PC-9 (cell line): ENCODE results near the gene DRD2. TPM values are rescaled to one million over a fixed set of nuclear protein-coding genes. Genes with fewer than 3 reads are reported as not detected.

ENCODE experiments used
- BruUV-seq: library from RNA; stranded (reverse); fragments of 400-500 nt; replicated peaks from 2 replicates; lab custom pipeline; 2021; lab: Mats Ljungman, UMichigan
- CTCF ChIA-PET: fragments of 300-600 bp; sonication (Branson Sonifier 250); formaldehyde crosslinking; loops from one replicate; lab custom pipeline; 2022; ENCODE audit warnings: antibody characterized with exemption; lab: Charles Lee
- POLR2A ChIA-PET: fragments of 300-600 bp; sonication (Branson Sonifier 250); formaldehyde crosslinking; loops from one replicate; lab custom pipeline; 2022; ENCODE audit warnings: antibody characterized with exemption; ENCODE audit not compliant: unreplicated experiment; lab: Charles Lee
- DNase-seq, 2 experiments: peaks; one replicate each; pipeline versions ENCODE4 v3.0.0 to v3.0.0-alpha.2; 2015 to 2022; ENCODE audit warnings: mixed read lengths in 1 of 2
- H2AFZ ChIP-seq: fragments of 200-600 bp; sonication (generic); 2 replicates; pipeline ENCODE4 v1.8.1; 2017; ENCODE audit warnings: antibody characterized with exemption
- H3F3A ChIP-seq: fragments of 200-600 bp; sonication (generic); 2 replicates; pipeline ENCODE4 v1.8.1; 2017; ENCODE audit warnings: antibody characterized with exemption, mild to moderate bottlenecking, low read depth; ENCODE audit not compliant: insufficient read depth
- H3K27ac ChIP-seq: fragments of 200-600 bp; sonication (generic); 2 replicates; pipeline ENCODE4 v1.6.1; 2016; ENCODE audit warnings: mixed run types
- H3K27me3 ChIP-seq: fragments of 200-600 bp; sonication (generic); 2 replicates; pipeline ENCODE4 v1.6.1; 2016; ENCODE audit warnings: low read depth, mixed run types; ENCODE audit not compliant: insufficient read depth
- H3K36me3 ChIP-seq: fragments of 200-600 bp; sonication (generic); 2 replicates; pipeline ENCODE4 v1.6.1; 2016; ENCODE audit warnings: low read depth, mixed run types
- H3K4me1 ChIP-seq: fragments of 200-600 bp; sonication (generic); replicated peaks from 2 replicates; pipeline ENCODE4 v1.6.1; 2016; ENCODE audit warnings: mixed run types; ENCODE audit not compliant: insufficient read depth
- H3K4me2 ChIP-seq: fragments of 200-600 bp; sonication (generic); 2 replicates; pipeline ENCODE4 v1.6.1; 2017; ENCODE audit warnings: mixed run types
- H3K4me3 ChIP-seq: fragments of 200-600 bp; sonication (generic); 2 replicates; pipeline ENCODE4 v1.6.1; 2016; ENCODE audit warnings: mixed run types
- H3K79me2 ChIP-seq: fragments of 200-600 bp; sonication (generic); 2 replicates; pipeline ENCODE4 v1.6.1; 2017; ENCODE audit warnings: low read depth, mixed run types
- H3K9me2 ChIP-seq: fragments of 200-600 bp; sonication (generic); 2 replicates; pipeline ENCODE4 v1.8.1; 2017; ENCODE audit warnings: mild to moderate bottlenecking; ENCODE audit not compliant: insufficient read depth
- H3K9me3 ChIP-seq: fragments of 200-600 bp; sonication (generic); 2 replicates; pipeline ENCODE4 v1.8.1; 2016; ENCODE audit warnings: low read depth; ENCODE audit not compliant: insufficient read depth
- H4K20me1 ChIP-seq: fragments of 200-600 bp; sonication (generic); 2 replicates; pipeline ENCODE4 v1.8.1; 2017; ENCODE audit not compliant: insufficient read depth
- EZH2 ChIP-seq: fragments of 200-600 bp; sonication (generic); IDR thresholded peaks from 2 replicates; pipeline ENCODE4 v1.8.0; 2017; ENCODE audit warnings: antibody characterized with exemption, low read depth
- intact Hi-C: fragments of 100-400 bp; cut with micrococcal nuclease; formaldehyde crosslinking; loops from one replicate; pipeline ENCODE4 v1.10.0; 2022; ENCODE audit not compliant: unreplicated experiment
- total RNA-seq: library from RNA; stranded (reverse); gene quantifications from 2 replicates; pipeline ENCODE4 v1.2.3, GENCODE V29; 2021
- TF ChIP-seq, protein P1 (sequence below): fragments of 200-600 bp; sonication (generic); conservative IDR thresholded peaks from 2 replicates; pipeline ENCODE4 v1.6.1; 2017; ENCODE audit warnings: mixed run types, antibody characterized with exemption, mild to moderate bottlenecking, moderate library complexity

DRD2 gene
- total RNA-seq, 1 experiment from 2014 or later: not detected

DNA sequence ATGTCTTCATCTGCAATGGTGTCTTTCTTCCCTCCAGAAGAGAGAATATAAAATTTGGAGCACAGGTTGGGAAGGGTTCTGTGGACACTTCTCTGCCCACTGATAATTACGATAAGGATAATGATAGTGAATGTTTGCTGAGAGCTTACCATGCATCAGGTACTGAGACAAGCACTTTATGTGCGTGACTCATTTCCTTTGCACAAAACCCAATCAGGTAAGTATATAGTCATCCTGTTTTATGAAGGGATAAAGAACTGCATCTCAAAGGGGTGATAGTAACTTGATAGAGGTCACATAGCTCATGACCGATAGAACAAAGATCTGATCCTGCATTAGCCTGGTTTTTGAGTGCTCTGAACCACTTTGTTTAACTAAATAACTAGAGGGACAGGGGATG is 9.4 kb downstream of the DRD2 start:
- H3K9me2 ChIP-seq: no peaks in the 10 kb centered on the region
- H3K4me2 ChIP-seq: no peak overlapping the region
- ChIA-PET CTCF (no interaction called here), POLR2A (no interaction called here)
- H3K27me3 ChIP-seq: peaks cover 43% of the 10 kb centered on the region
- no peaks in the 10 kb centered on the region for H3K9me3 ChIP-seq
- TF ChIP-seq EZH2: no peak
- TF ChIP-seq, protein P1, sequence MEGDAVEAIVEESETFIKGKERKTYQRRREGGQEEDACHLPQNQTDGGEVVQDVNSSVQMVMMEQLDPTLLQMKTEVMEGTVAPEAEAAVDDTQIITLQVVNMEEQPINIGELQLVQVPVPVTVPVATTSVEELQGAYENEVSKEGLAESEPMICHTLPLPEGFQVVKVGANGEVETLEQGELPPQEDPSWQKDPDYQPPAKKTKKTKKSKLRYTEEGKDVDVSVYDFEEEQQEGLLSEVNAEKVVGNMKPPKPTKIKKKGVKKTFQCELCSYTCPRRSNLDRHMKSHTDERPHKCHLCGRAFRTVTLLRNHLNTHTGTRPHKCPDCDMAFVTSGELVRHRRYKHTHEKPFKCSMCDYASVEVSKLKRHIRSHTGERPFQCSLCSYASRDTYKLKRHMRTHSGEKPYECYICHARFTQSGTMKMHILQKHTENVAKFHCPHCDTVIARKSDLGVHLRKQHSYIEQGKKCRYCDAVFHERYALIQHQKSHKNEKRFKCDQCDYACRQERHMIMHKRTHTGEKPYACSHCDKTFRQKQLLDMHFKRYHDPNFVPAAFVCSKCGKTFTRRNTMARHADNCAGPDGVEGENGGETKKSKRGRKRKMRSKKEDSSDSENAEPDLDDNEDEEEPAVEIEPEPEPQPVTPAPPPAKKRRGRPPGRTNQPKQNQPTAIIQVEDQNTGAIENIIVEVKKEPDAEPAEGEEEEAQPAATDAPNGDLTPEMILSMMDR: no peak
- H3K4me3 ChIP-seq: no peak overlapping the region
- no peaks in the 10 kb centered on the region for H3K79me2 ChIP-seq
- H3K27ac ChIP-seq: no peak overlapping the region
- no peaks in the 10 kb centered on the region for H3F3A ChIP-seq
- DNase-seq: no peak
- no peaks in the 10 kb centered on the region for H3K36me3 ChIP-seq
- intact Hi-C loops: no loop called here
- H3K4me1 ChIP-seq: no peaks in the 10 kb centered on the region
- H2AFZ ChIP-seq: no peak overlapping the region
- no peaks in the 10 kb centered on the region for H4K20me1 ChIP-seq
- BruUV-seq: no TSS peak

DNA sequence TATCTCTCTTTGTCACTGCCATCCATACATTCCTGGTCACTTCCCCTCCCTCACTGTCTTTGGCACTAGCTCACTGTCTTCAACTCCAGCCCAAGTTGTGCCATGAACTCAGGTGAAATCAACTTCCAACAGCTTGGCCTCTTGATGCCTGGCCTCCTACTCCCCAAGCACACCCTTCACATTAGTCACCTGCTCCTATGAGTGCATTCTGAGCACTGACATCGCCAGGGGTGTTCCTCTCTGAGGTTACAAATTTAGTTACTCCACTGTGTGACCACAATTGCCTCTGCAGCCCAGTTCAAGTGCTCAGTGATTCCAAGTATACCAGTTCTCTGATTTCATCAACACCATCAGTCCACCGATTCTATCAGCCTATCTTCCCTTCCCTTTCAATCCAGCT is 10.8 kb downstream of the DRD2 start:
- Histone ChIP-seq H3K27me3 (peaks cover 48% of the 10 kb centered on the region), H3K4me1 (no peaks in the 10 kb centered on the region), H3K79me2 (no peaks in the 10 kb centered on the region), H3K27ac (no peak overlapping the region), H3K9me3 (no peaks in the 10 kb centered on the region), H3K36me3 (no peaks in the 10 kb centered on the region), H4K20me1 (no peaks in the 10 kb centered on the region), H2AFZ (no peak overlapping the region), H3K4me2 (no peak overlapping the region), H3K4me3 (no peak overlapping the region), H3F3A (no peaks in the 10 kb centered on the region), H3K9me2 (no peaks in the 10 kb centered on the region)
- BruUV-seq: no TSS peak
- ChIA-PET POLR2A (no interaction called here), CTCF (no interaction called here)
- TF ChIP-seq, protein P1: no peak
- no peak for TF ChIP-seq EZH2
- DNase-seq: no peak
- intact Hi-C loops: no loop called here

DNA sequence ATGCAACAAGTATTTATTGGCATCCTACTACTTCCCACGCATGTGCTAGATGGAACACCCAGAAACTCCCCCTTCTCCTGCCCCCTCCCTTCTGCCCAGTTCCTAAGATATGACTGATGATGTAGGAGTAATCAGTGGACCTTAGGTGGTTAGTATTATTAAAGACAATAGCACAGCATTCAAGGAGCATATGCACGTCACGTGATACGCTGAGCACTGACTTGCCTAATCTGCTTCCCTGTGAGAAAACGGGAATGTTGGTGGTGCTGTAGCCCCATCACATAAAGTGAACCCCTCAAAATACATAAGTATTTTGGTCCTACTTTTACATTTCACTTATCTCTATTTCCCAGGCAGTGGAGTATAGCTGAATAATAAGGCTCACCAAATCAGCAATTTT is 12.4 kb downstream of the DRD2 start:
- peaks cover 39% of the 10 kb centered on the region for H3K27me3 ChIP-seq
- CTCF ChIA-PET: no interaction called here

More for the DNA sequence above, 12.4 kb downstream of the DRD2 start:
- BruUV-seq: no TSS peak
- no peaks in the 10 kb centered on the region for H3K36me3 ChIP-seq
- H3K9me3 ChIP-seq: no peaks in the 10 kb centered on the region
- DNase-seq: no peak
- no peaks in the 10 kb centered on the region for H3F3A ChIP-seq
- no peaks in the 10 kb centered on the region for H4K20me1 ChIP-seq
- POLR2A ChIA-PET: no interaction called here
- no peak overlapping the region for H3K4me2 ChIP-seq
- intact Hi-C loops: no loop called here
- no peak overlapping the region for H3K4me3 ChIP-seq
- H3K27ac ChIP-seq: no peak overlapping the region
- no peaks in the 10 kb centered on the region for H3K9me2 ChIP-seq
- H2AFZ ChIP-seq: no peak overlapping the region
- no peak for TF ChIP-seq EZH2
- TF ChIP-seq, protein P1: no peak
- H3K4me1 ChIP-seq: no peaks in the 10 kb centered on the region
- H3K79me2 ChIP-seq: no peaks in the 10 kb centered on the region
